Liver (tissue), 3 donors: Measurements from ENCODE around the gene KIAA0513.

Experiments
- FOXA1 ChIP-seq: IDR thresholded peaks from 2 replicates; pipeline ENCODE4 v1.6.1; 2016; ENCODE audit warnings: antibody characterized with exemption
- GABPA ChIP-seq, 2 donors: IDR thresholded peaks in 1 of 2; conservative IDR thresholded peaks in 1 of 2; 2 replicates each; pipeline ENCODE4 v1.6.1; 2016; ENCODE audit warnings: antibody characterized with exemption in 2 of 2, mild to moderate bottlenecking in 1 of 2, moderate library complexity in 1 of 2
- JUND ChIP-seq, 2 donors: IDR thresholded peaks; 2 replicates each; pipeline ENCODE4 v1.6.1; 2016; ENCODE audit warnings: antibody characterized with exemption in 2 of 2
- NR2F2 ChIP-seq: IDR thresholded peaks from 2 replicates; pipeline ENCODE4 v1.6.1; 2016; ENCODE audit warnings: antibody characterized with exemption
- RAD21 ChIP-seq, 2 donors: IDR thresholded peaks; 2 replicates each; pipeline ENCODE4 v1.6.1; 2016; ENCODE audit warnings: antibody characterized with exemption in 2 of 2, mild to moderate bottlenecking in 2 of 2
- RXRA ChIP-seq, 2 donors: IDR thresholded peaks; 2 replicates each; pipeline ENCODE4 v1.6.1; 2017 to 2018; ENCODE audit warnings: antibody characterized with exemption in 2 of 2, mild to moderate bottlenecking in 1 of 2
- TAF1 ChIP-seq: conservative IDR thresholded peaks from 2 replicates; pipeline ENCODE4 v1.6.1; 2016; ENCODE audit warnings: antibody characterized with exemption, mild to moderate bottlenecking
- YY1 ChIP-seq: IDR thresholded peaks from 2 replicates; pipeline ENCODE4 v1.6.1; 2016; ENCODE audit warnings: antibody characterized with exemption, mild to moderate bottlenecking
- TF ChIP-seq, protein P1 (sequence below): IDR thresholded peaks from 2 replicates; pipeline ENCODE4 v1.6.1; 2016; ENCODE audit warnings: antibody characterized with exemption
- TF ChIP-seq, protein P2 (sequence below): fragments of 150-350 bp; IDR thresholded peaks from 2 replicates; pipeline ENCODE4 v1.5.1; 2017; ENCODE audit warnings: improper control_type of control experiment, low read depth, low read length; ENCODE audit not compliant: missing input control
- TF ChIP-seq, protein P3 (sequence below): IDR thresholded peaks from 2 replicates; pipeline ENCODE4 v1.6.1; 2016; ENCODE audit warnings: antibody characterized with exemption
- TF ChIP-seq, protein P4 (sequence below): IDR thresholded peaks from 2 replicates; pipeline ENCODE4 v1.6.1; 2016; ENCODE audit warnings: antibody characterized with exemption
- donor health status: healthy.
- donor health status: healthy.

DNA sequence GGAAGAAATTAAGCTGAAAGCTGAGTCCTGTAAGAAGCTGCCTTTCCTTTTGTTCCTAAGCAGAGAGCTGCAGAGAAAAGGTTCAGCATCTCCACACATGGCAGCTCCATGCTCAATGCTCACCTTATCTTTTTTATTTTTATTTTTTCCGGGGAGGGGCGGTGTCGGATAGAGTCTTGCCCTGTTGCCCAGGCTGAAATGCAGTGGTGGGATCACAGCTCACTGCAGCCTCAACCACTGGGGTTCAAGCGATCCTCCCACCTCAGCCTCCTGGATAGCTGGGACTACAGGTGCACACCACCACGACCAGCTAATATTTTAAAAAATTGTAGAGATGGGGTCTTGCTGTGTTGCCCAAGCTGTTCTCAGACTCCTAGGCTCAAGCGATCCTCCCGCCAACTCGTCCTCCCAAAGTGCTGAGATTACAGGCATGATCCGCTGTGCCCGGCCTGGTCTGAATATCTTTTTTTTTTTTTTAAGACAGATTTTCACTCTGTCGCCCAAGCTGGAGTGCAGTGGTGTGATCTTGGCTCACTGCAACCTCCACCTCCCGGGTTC lies 112.9 kb downstream of the KIAA0513 start:
- no peak for TF ChIP-seq NR2F2
- TF ChIP-seq, protein P1, sequence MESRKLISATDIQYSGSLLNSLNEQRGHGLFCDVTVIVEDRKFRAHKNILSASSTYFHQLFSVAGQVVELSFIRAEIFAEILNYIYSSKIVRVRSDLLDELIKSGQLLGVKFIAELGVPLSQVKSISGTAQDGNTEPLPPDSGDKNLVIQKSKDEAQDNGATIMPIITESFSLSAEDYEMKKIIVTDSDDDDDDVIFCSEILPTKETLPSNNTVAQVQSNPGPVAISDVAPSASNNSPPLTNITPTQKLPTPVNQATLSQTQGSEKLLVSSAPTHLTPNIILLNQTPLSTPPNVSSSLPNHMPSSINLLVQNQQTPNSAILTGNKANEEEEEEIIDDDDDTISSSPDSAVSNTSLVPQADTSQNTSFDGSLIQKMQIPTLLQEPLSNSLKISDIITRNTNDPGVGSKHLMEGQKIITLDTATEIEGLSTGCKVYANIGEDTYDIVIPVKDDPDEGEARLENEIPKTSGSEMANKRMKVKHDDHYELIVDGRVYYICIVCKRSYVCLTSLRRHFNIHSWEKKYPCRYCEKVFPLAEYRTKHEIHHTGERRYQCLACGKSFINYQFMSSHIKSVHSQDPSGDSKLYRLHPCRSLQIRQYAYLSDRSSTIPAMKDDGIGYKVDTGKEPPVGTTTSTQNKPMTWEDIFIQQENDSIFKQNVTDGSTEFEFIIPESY, result no peak
- TF ChIP-seq, protein P2, sequence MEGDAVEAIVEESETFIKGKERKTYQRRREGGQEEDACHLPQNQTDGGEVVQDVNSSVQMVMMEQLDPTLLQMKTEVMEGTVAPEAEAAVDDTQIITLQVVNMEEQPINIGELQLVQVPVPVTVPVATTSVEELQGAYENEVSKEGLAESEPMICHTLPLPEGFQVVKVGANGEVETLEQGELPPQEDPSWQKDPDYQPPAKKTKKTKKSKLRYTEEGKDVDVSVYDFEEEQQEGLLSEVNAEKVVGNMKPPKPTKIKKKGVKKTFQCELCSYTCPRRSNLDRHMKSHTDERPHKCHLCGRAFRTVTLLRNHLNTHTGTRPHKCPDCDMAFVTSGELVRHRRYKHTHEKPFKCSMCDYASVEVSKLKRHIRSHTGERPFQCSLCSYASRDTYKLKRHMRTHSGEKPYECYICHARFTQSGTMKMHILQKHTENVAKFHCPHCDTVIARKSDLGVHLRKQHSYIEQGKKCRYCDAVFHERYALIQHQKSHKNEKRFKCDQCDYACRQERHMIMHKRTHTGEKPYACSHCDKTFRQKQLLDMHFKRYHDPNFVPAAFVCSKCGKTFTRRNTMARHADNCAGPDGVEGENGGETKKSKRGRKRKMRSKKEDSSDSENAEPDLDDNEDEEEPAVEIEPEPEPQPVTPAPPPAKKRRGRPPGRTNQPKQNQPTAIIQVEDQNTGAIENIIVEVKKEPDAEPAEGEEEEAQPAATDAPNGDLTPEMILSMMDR, result no peak
- TF ChIP-seq RXRA (IDR thresholded peaks at IDR 0.05), result no peak
- no peak for TF ChIP-seq RAD21 (IDR thresholded peaks at IDR 0.05)
- no peak for TF ChIP-seq GABPA (IDR thresholded peaks at IDR 0.05 in 1 of 2, conservative IDR thresholded peaks at IDR 0.05 in 1 of 2)
- TF ChIP-seq JUND (IDR thresholded peaks at IDR 0.05), result no peak
- TF ChIP-seq FOXA1, result no peak
- TF ChIP-seq, protein P3, sequence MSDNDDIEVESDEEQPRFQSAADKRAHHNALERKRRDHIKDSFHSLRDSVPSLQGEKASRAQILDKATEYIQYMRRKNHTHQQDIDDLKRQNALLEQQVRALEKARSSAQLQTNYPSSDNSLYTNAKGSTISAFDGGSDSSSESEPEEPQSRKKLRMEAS, result no peak
- no peak for TF ChIP-seq YY1
- TF ChIP-seq TAF1, result no peak
- TF ChIP-seq, protein P4, sequence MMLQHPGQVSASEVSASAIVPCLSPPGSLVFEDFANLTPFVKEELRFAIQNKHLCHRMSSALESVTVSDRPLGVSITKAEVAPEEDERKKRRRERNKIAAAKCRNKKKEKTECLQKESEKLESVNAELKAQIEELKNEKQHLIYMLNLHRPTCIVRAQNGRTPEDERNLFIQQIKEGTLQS, result no peak
